NCI-H345 treated with DMSO at 0.1 percent for 48 hours (cell line): ENCODE measurements around the gene SEC24B.
"Not testable (repeated sequence)": the region's sequence is repeated elsewhere in the genome, so short reads cannot be mapped to it uniquely, and the experiment has no call there.

ENCODE experiments used
- DNase-seq: peaks from one replicate; lab custom pipeline; 2025; ENCODE audit not compliant: unreplicated experiment; lab: John Stamatoyannopoulos, UW

SEC24B gene

GRCh38 chr4:109432203-109432602, 1.4 kb upstream of the SEC24B start:
- DNase-seq = no peak

- no peak for DNase-seq
These were observed 919 bp upstream of the SEC24B start for GRCh38 chr4:109432696-109433095.

- no peak for DNase-seq
These were observed 674 bp downstream of the SEC24B start for GRCh38 chr4:109434007-109434971.

DNA sequence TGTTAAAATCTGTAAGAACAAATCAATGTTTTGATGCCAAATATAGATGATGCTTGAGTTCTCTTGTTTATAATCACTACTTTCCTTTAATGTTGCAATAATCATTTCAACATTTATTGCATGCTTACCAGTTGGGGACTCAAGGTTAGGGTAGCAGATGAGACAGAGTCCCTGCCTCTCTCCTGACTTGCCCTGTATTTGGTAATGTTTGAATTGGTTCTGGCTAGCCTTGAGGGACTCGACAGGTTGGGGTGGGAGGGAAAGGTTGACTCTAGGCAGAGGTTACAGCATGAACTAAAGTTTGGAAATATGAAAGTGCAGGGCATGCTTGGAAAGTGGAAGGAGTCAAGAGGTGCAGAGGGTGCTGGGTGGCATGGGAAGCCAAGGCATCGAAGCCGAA, 2.0 kb downstream of the SEC24B start:
- no peak for DNase-seq

GRCh38 chr4:109436504-109436903, 2.9 kb downstream of the SEC24B start:
- DNase-seq = no peak

- DNase-seq = no peak
These were observed 7.3 kb downstream of the SEC24B start for GRCh38 chr4:109440948-109441347.

GRCh38 chr4:109441862-109442458, 8.3 kb downstream of the SEC24B start:
- no peak for DNase-seq

GRCh38 chr4:109444182-109444844, 10.7 kb downstream of the SEC24B start:
- DNase-seq = no peak

- DNase-seq = no peak
These were observed 13.7 kb downstream of the SEC24B start for GRCh38 chr4:109447278-109447677.

DNA sequence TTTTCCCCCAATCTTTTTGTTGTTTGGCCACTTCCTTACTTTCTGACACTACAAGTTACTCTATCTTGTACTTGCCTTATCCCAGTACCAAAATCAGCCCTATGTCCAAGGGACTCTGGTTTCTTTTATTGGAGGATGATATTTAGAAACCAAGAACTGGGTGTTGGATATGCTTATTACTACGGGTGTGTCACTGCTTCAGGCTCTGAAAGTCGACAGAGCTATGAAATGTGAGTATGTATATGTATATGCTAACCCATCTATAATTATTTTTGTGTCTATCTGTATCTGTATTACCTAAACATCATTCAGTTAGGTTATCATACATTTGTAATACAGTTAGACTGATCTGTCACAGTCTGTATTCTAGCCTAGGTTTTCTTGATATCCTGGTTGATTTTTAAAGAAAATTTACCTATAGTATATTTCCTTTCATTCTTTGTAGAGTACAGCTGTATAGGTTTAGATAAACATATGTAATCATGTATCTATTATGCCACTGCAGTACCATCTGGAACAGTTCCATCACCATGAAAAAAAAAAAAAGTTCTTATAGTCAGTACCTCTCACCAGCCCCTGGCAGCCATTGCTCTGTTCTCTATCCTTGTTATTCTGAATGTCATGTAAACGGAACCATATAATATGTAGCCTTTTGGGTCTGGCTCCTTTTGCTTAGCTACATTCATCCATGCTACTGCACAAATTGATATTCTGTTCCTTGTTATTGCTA, 18.1 kb downstream of the SEC24B start:
- no peak for DNase-seq

DNA sequence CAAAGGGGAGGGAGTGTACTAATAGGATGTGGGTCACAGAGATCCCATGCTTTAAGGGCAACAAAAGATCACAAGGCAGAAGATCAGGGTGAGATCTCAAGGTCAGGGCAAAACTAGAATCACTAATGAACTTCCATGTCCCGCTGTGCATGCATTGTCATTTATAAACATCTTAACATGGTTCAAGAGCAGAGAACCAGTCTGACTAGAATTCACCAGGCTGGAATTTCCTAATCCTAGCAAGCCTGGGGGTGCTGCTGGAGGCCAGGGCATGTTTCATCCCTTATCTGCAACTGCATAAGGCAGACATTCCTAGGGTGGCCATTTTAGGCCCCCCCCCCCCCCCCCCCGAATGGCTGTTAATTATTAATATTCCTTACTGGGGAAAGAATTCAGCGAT, 19.5 kb downstream of the SEC24B start:
- not testable (repeated sequence) for DNase-seq

DNA sequence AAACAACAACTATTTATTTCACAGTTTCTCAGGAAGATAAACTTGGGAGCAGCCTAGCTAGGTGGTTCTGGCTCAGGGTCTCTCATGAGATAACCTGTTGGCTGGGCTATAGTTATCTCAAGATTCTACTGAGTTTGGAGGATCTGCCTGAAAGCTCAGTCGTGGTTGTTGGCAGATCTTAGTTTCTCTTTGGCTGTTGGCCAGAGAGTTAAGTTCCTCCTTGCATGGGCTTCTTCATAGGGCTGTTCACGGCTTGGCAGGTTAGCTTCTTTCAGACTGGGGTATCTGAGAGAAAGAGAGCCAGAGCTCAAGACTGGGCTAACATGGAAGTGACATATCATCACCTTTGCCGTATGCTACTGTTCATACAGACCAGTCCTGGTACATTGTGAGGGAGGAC, 28.7 kb downstream of the SEC24B start:
- no peak for DNase-seq

DNA sequence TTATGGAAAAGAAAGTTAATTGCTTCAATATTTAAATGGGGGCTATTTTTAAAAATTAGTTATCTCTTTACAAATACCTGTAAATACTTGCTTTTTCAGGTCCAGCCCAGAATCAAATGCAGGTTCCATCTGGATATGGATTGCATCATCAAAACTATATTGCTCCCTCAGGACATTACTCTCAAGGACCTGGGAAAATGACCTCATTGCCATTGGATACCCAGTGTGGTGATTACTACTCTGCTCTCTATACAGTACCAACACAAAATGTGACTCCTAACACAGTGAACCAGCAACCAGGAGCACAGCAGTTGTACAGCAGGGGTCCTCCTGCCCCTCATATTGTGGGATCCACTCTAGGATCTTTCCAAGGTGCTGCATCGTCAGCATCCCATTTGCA, 29.2 kb downstream of the SEC24B start:
- DNase-seq = no peak

- DNase-seq = no peak
These were observed 31.5 kb downstream of the SEC24B start for GRCh38 chr4:109465069-109465468.

DNA sequence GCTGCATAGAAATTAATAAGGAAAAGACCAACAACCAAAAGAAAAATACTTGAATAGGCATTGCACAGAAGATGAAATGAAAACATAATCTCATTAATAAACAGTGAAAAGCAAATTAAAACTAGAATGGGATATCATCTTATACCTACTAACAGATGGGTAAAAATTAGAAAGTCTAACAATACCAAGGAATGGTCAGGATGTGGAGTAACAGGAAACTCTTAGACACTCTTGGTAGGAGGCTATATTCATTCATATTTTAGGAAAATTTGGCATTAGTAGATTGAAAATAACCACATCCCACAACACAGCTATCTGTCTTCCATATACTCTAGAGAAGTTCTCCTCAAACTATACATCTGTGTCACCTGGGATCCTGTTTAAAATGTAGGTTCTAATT, 36.3 kb downstream of the SEC24B start:
- no peak for DNase-seq

DNA sequence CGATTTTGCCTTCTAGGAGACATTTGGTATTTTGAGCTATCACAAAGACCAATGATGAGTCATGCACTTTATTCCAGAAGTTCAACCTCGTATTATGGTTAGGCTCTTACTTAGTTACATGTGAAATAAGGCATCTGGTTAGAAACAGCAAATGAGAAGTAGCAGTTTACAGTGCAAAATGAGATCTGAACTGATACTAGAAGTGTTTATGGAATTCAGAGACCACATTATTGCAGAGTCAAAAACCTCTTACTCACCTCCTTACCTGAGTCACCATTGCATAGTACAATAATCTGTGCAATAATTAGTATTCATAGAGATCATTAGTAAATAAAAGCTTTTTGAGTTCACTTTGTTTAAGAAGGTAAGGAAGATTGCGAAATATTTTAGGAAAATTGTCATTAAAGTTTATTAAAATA, 38.7 kb downstream of the SEC24B start:
- no peak for DNase-seq

- no peak for DNase-seq
These were observed 40.2 kb downstream of the SEC24B start for GRCh38 chr4:109473824-109474223.

GRCh38 chr4:109486007-109486406, 52.4 kb downstream of the SEC24B start:
- no peak for DNase-seq

GRCh38 chr4:109494563-109494962, 60.9 kb downstream of the SEC24B start:
- no peak for DNase-seq

- no peak for DNase-seq
These were observed 61.9 kb downstream of the SEC24B start for GRCh38 chr4:109495514-109495913.

- DNase-seq = no peak
These were observed 63.3 kb downstream of the SEC24B start for GRCh38 chr4:109496875-109497274.
